Esophagus (tissue), 2 donors: Measurements from ENCODE around the gene PSMB4. TPM values are rescaled to one million over a fixed set of nuclear protein-coding genes. Genes with fewer than 3 reads are reported as not detected.
"Not testable (repeated sequence)": the region's sequence is repeated elsewhere in the genome, so short reads cannot be mapped to it uniquely, and the experiment has no call there.

Experiments
- H3K27ac ChIP-seq, 2 donors: one replicate each; pipeline ENCODE4 v1.5.1; 2013; ENCODE audit warnings: low read depth in 2 of 2, mild to moderate bottlenecking in 2 of 2, inconsistent platforms in 1 of 2, low read length in 1 of 2, moderate library complexity in 1 of 2
- H3K27me3 ChIP-seq, 2 donors: one replicate each; pipeline ENCODE4 v1.6.1; 2013; ENCODE audit warnings: low read length in 2 of 2, control low read depth in 1 of 2, mild to moderate bottlenecking in 1 of 2; ENCODE audit not compliant: insufficient read depth in 2 of 2, control insufficient read depth in 1 of 2
- H3K36me3 ChIP-seq, 2 donors: one replicate each; pipeline ENCODE4 v1.6.1; 2013; ENCODE audit warnings: low read length in 1 of 2; ENCODE audit not compliant: control insufficient read depth in 2 of 2, insufficient read depth in 2 of 2
- H3K4me1 ChIP-seq, 2 donors: one replicate each; pipeline ENCODE4 v1.6.1; 2013; ENCODE audit warnings: low read length in 1 of 2; ENCODE audit not compliant: control insufficient read depth in 2 of 2, insufficient read depth in 2 of 2
- H3K4me3 ChIP-seq, 2 donors: one replicate each; pipeline ENCODE4 v1.5.1; 2013; ENCODE audit warnings: low read length in 2 of 2, mild to moderate bottlenecking in 2 of 2, low read depth in 1 of 2, moderate library complexity in 1 of 2
- H3K9me3 ChIP-seq, 2 donors: one replicate each; pipeline ENCODE4 v1.6.1; 2013; ENCODE audit warnings: mild to moderate bottlenecking in 2 of 2, low read depth in 1 of 2, low read length in 1 of 2, moderate library complexity in 1 of 2; ENCODE audit not compliant: control insufficient read depth in 2 of 2, insufficient read depth in 1 of 2
- WGBS, 2 donors: extraction: QIAGEN DNeasy Blood & Tissue Kit; methylation state at CpG; one replicate each; pipeline ENCODE4 v1.1.7; 2013; 5-methylcytosine and 5-hydroxymethylcytosine counted together
- polyA plus RNA-seq, 2 donors: library from polyadenylated mRNA; stranded (reverse); fragments of 200-250 nt; gene quantifications; one replicate each; pipeline ENCODE4 v1.2.3, GENCODE V29; 2013
- donor health status: healthy with polysubstance abuse.
- donor health status: Bipolar disorder and iron deficiency.

Gene PSMB4
- polyA plus RNA-seq: 100 to 1,000 TPM; 223 to 250 TPM

DNA sequence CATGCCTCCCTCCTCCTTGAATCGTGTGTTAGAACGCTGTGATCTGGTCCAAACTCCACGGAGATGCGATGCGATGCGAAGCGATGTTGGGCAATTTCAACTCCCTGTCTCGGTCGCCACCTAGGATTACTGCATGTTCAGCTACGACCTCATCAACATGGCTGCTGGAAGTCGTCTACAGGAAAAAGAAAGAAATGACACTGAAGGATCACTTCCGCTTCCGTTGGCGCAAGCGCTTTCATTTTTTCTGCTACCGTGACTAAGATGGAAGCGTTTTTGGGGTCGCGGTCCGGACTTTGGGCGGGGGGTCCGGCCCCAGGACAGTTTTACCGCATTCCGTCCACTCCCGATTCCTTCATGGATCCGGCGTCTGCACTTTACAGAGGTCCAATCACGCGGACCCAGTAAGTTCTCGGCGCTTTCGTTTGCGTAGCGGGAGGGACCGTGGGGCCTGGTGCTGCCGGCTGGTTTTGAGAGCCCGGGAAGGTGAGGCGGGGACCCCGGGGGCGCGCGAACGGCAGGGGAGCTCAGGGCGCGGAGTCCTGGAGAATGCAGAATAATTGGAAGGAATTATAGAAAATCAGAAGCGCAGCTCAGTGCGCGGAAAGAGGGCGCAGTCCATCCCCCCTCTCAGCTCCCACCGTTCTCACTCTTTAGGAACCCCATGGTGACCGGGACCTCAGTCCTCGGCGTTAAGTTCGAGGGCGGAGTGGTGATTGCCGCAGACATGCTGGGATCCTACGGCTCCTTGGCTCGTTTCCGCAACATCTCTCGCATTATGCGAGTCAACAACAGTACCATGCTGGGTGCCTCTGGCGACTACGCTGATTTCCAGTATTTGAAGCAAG, at the start of gene PSMB4:
PSMB4 (plus strand) TSS at position 250 of the 848 bp plus-strand sequence; CDS start at position 265, 15 bp downstream.
- Histone ChIP-seq H3K27me3 (no peaks in the 10 kb centered on the region), H3K9me3 (no peaks in the 10 kb centered on the region), H3K27ac (peak within 1 kb of the TSS; percentile 76 to 96), H3K36me3 (peaks cover 4 to 9% of the 10 kb centered on the region in 2 donors), H3K4me3 (peak within 1 kb of the TSS; percentile 92 to 100), H3K4me1 (peaks cover 0 to 3% of the 10 kb centered on the region in 2 donors)
- WGBS, 2 donors: 0 to 1% methylated on average over 63 of the region's 63 CpGs

DNA sequence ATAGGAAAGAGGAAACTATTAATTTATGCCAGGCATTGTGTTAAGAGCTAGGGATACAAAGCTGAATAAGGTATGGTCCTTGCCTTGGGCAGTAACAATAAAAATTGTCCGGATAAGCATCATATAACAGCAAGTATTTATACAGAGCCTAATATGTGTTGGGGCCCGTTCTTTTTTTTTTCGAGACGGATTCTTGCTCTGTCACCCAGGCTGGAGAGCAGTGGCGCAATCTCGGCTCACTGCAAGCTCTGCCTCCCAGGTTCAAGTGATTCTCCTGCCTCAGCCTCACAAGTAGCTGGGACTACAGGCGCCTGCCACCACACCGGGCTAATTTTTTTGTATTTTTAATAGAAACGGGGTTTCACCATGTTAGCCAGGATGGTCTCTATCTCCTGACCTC, 49.0 kb upstream of the PSMB4 start:
- WGBS, 2 donors: 89 to 91% methylated on average over 9 of the region's 9 CpGs
- not testable (repeated sequence) for H3K27ac ChIP-seq, H3K9me3 ChIP-seq, H3K4me3 ChIP-seq, H3K4me1 ChIP-seq, H3K36me3 ChIP-seq, H3K27me3 ChIP-seq

DNA sequence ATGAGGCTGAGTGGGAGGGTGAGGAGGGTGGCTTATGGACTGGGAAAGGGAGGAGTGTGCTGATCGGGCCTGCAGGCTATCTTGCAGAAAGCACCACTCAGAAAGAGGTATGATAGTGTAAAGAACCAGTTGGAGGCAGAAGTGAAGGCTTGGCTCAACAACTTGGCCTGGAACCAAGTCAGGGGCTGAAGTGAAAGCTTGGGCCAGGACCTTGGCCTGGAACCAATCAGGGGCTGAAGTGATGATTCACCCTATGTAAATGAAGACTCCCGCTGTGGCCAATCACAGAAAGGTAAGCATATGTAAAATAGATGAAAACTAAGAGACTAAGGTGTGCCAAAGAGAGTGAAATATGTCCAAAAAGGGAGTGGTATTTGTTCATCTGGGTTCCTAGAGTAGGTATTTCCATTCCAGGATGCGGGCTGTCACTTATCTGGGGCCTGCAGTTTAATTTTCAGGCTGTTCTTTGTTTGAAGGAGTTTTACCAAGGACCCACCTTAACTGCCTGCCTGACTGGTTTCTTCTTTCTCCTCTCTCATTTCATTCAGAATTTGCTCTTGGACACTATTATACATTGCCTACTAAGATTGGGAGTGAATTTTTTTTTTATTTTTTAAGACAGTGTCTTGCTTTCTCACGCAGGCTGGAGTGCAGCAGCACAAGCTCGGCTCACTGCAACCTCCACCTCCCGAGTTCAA, 47.2 kb upstream of the PSMB4 start:
- Histone ChIP-seq H3K27ac (no peak overlapping the region), H3K9me3 (no peaks in the 10 kb centered on the region), H3K27me3 (no peaks in the 10 kb centered on the region), H3K4me1 (no peaks in the 10 kb centered on the region), H3K36me3 (no peaks in the 10 kb centered on the region), H3K4me3 (no peak overlapping the region)
- 88 to 91% methylated on average over 6 of the region's 6 CpGs for WGBS, 2 donors

DNA sequence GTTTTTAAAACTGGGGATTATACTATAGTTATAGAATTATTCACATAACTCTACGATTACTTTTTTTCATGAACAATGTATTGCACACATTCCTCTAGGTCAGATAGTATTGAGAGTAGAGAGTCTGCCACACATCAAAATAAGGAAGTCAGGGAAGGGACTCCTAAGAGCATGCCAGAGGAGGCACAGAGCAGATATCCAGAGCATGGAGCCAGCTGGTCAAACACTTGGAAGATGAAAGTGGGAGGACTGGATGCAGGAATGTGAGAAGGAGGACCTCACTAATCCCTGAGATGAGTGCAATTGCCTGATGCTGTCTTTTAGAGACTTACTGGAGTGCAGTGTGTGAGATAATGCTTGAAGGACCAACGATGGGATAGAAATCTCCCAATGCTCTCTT, 42.7 kb upstream of the PSMB4 start:
- 41 to 54% methylated on average over 2 of the region's 2 CpGs for WGBS, 2 donors

DNA sequence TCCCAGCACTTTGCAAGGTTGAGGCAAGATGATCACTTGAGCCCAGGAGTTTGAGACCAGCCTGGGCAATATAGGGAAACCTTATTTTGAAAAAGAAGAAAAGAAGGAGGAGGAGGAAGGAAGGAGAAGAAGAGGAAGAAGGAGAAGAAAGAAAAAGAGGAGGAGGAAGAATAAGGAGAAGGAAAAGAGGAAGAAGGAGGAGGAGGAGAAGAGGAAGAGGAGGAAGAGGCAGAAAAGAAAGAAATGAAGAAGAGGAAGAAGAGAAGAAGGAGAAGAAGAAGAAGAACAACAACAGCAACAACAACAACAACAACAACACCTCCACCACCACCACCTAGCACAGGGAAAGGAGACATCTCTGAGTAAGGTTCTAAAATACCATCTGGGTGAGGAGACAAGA, 37.5 kb upstream of the PSMB4 start:
- Histone ChIP-seq H3K4me3 (no peak overlapping the region), H3K27ac (no peak overlapping the region), H3K27me3 (no peaks in the 10 kb centered on the region), H3K4me1 (no peaks in the 10 kb centered on the region), H3K36me3 (peaks cover 0 to 19% of the 10 kb centered on the region in 2 donors), H3K9me3 (peaks cover 0 to 7% of the 10 kb centered on the region in 2 donors)

More for the DNA sequence above, 42.7 kb upstream of the PSMB4 start:
- H3K36me3 ChIP-seq: no peaks in the 10 kb centered on the region
- H3K4me1 ChIP-seq: no peaks in the 10 kb centered on the region
- no peak overlapping the region for H3K27ac ChIP-seq
- no peaks in the 10 kb centered on the region for H3K27me3 ChIP-seq
- no peaks in the 10 kb centered on the region for H3K9me3 ChIP-seq
- H3K4me3 ChIP-seq: no peak overlapping the region

DNA sequence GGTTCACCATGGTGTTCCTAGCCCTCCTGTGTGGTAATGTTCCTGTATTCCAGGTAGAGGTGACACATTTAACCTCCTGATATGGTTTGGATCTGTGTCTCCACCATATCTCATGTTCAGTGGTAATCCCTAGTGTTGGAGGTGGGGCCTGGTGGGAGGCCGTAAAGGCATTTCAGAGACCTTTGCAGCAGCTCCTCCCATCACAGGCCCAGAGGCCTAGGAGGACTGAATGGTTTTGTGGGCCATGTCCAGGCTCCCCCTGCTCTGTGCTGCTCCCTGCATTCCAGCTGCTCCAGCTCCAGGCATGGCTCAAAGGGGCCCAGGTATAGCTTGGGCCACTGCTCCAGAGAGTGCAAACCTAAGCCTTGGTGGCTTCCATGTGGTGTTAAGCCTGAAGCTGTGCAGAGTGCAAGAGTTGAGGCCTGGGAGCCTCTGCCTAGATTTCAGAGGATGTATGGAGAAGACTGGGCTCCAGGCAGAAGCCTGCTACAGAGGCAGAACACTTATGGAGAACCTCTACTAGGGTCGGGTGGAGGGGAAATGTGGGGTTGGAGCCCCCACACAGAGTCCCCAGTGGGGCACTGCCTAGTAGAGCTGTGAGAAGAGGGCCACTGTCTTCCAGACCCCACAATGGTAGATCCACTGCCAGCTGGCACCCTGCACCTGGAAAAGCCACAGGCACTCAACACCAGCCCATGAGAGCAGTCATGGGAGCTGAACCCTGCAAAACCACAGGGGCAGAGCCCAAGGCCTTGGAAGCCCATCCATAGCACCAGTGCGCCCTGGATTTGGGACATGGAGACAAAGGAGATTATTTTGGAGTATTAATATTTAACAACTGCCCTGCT, 36.8 kb upstream of the PSMB4 start:
- H3K4me3 ChIP-seq: no peak overlapping the region
- peaks cover 0 to 19% of the 10 kb centered on the region in 2 donors for H3K36me3 ChIP-seq
- no peak overlapping the region for H3K27ac ChIP-seq
- WGBS, 2 donors: 94 to 100% methylated on average over 3 of the region's 3 CpGs
- peaks cover 0 to 7% of the 10 kb centered on the region in 2 donors for H3K9me3 ChIP-seq
- H3K4me1 ChIP-seq: no peaks in the 10 kb centered on the region
- no peaks in the 10 kb centered on the region for H3K27me3 ChIP-seq

DNA sequence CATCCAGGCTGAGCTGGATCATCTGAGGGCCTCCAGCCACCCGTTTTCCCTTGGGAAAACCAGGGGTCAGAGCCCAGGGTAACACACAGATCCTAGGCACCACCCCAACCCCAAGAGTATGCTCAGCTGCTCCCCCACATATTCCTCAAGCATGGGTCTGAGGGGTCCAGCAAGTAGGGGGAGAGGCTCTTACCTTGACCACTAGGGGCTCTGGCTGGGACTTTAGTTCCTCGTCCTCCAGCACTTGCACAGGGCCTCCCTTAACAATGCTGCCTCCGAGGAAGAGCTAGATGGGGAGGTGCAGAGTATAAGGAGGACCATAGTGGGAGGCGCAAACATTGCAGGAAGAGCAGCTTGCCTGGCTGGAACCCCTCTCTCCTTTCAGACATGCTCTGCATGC, 34.4 kb upstream of the PSMB4 start:
- no peak overlapping the region for H3K27ac ChIP-seq
- H3K9me3 ChIP-seq: peaks cover 0 to 7% of the 10 kb centered on the region in 2 donors
- H3K4me3 ChIP-seq: no peak overlapping the region
- 88 to 90% methylated on average over 4 of the region's 4 CpGs for WGBS, 2 donors
- H3K27me3 ChIP-seq: no peaks in the 10 kb centered on the region
- peaks cover under 1 to 9% of the 10 kb centered on the region in 2 donors for H3K4me1 ChIP-seq
- peaks cover 0 to 23% of the 10 kb centered on the region in 2 donors for H3K36me3 ChIP-seq

DNA sequence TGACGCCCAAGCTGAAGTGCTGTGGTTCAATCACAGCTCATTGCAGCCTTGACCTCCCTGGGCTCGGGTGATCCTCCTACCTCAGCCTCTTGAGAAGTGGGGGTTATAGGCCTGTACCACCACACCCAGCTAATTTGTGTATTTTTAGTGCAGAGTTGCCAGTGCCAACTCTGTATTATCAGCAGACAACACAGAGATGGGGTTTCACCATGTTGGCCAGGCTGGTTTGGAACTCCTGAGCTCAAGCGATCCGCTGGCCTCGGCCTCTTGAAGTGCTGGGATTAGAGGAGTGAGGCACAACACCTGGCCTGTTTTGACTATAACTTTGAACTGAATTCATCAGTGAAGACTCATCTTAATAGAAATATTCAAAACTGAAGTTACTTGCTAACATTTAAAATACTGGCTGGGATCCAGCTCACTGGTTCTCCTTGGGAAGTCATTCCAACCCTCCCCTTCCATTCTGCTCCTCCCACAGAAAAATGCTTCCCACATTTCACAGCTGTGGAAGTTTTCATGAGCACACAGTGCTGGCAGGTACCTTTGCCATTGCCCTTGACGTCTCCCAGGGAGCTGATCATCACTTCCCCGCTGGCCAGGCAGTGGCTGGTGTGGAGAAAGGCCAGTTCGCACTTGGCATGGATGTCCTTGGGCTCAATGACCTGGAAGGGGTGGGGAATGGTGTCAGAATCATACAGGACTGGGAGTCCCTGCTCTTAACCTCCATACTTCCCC, 31.5 kb upstream of the PSMB4 start:
- Histone ChIP-seq H3K36me3 (peaks cover 0 to 23% of the 10 kb centered on the region in 2 donors), H3K27ac (no peak overlapping the region), H3K4me1 (peaks cover 3 to 9% of the 10 kb centered on the region in 2 donors), H3K27me3 (no peaks in the 10 kb centered on the region), H3K9me3 (no peaks in the 10 kb centered on the region), H3K4me3 (no peak overlapping the region)
- 80 to 84% methylated on average over 8 of the region's 8 CpGs for WGBS, 2 donors
